GM19043 (cell line): Measurements from ENCODE around the gene CHRNA5.

Experiments
- ATAC-seq: cut with Tn5 transposase; IDR thresholded peaks from one replicate; pipeline ENCODE4 v1.9.1; 2021; ENCODE audit warnings: low read depth; ENCODE audit not compliant: unreplicated experiment

Gene CHRNA5

GRCh38 chr15:78636378-78636859 lies 71.1 kb downstream of the CHRNA5 start:
- no peak for ATAC-seq

GRCh38 chr15:78637776-78638435 lies 72.6 kb downstream of the CHRNA5 start:
- ATAC-seq, result no peak

- no peak for ATAC-seq
Observed at GRCh38 chr15:78638658-78639314, 73.5 kb downstream of the CHRNA5 start.

GRCh38 chr15:78640527-78641101 lies 75.3 kb downstream of the CHRNA5 start:
- ATAC-seq, result no peak

DNA sequence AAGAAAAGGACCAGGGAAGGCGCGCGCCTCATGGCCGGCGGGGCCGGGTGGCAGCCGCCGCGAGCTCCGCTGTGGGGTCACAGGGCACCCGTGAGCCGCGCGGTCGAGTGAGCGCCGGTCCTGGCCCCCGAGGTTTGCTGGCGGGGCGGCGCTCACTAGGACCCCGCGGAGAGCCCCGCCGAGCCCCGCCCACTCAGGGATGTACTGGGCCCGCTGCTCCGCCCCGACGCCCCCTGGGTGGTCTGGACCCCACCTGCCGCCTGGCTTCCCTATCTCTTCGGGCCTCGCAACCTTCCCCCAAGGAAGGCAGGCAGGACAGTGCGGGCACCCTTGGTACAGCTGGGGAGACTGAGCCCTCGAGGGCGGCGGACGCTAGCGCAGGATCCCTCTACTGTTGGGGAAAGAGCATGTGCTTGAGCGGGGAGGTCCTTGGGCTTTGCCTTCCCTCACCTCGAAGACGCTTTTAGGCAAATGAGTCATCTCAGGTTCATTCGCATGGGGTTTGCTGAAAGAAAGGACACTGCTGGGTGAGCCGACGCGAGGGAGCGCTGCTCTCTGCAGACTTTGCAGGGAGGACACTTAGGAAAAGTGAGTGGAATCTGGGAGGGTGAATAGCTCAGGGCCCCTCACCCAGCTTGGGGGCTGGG lies 75.9 kb downstream of the CHRNA5 start, which contains the start of gene CHRNB4:
Gene CHRNB4, minus strand, starts transcription at position 109 of the 647 bp plus-strand sequence. Its CDS starts 77 bp downstream, at position 32.
- ATAC-seq, result no peak

GRCh38 chr15:78641749-78642275 lies 76.5 kb downstream of the CHRNA5 start:
- ATAC-seq, result no peak

- ATAC-seq, result no peak
Observed at GRCh38 chr15:78642331-78642730, 77.0 kb downstream of the CHRNA5 start.
